HepG2 (cell line): ENCODE measurements around the gene RPLP2. TPM values are rescaled to one million over a fixed set of nuclear protein-coding genes. Genes with fewer than 3 reads are reported as not detected.

Experiments
- ATF3 ChIP-seq: sonication (generic); formaldehyde crosslinking; IDR thresholded peaks from 2 replicates; pipeline ENCODE4 v1.4.0; 2020; ENCODE audit warnings: missing genetic modification reagents
- BATF2 ChIP-seq: sonication (generic); formaldehyde crosslinking; IDR thresholded peaks from 2 replicates; pipeline ENCODE4 v1.8.0; 2022; ENCODE audit warnings: mild to moderate bottlenecking, missing genetic modification reagents, moderate library complexity
- DRAP1 ChIP-seq: IDR thresholded peaks from 2 replicates; pipeline ENCODE4 v1.6.1; 2016; ENCODE audit warnings: missing genetic modification reagents, missing compliant biosample characterization
- MIXL1 ChIP-seq: IDR thresholded peaks from 2 replicates; pipeline ENCODE4 v1.6.1; 2016
- MYNN ChIP-seq: sonication (generic); formaldehyde crosslinking; IDR thresholded peaks from 2 replicates; pipeline ENCODE4 v1.4.0; 2020; ENCODE audit warnings: mild to moderate bottlenecking, low read depth, missing genetic modification reagents
- NONO ChIP-seq, 2 experiments: fragments of 450-650 bp in 1 of 2; sonication (generic) in 1 of 2; formaldehyde crosslinking in 1 of 2; IDR thresholded peaks in 1 of 2; conservative IDR thresholded peaks in 1 of 2; 2 replicates each; pipeline versions ENCODE4 v1.6.1 to v1.8.0; 2017 to 2022; ENCODE audit warnings: mild to moderate bottlenecking in 1 of 2, missing genetic modification reagents in 1 of 2, moderate library complexity in 1 of 2
- NR3C1 ChIP-seq: sonication (generic); formaldehyde crosslinking; IDR thresholded peaks from 2 replicates; pipeline ENCODE4 v1.4.0; 2020; ENCODE audit warnings: missing genetic modification reagents
- PRDM10 ChIP-seq: sonication (generic); formaldehyde crosslinking; IDR thresholded peaks from 2 replicates; pipeline ENCODE4 v1.4.0; 2020; ENCODE audit warnings: low read depth, missing genetic modification reagents
- ZNF143 ChIP-seq: sonication (generic); formaldehyde crosslinking; IDR thresholded peaks from 2 replicates; pipeline ENCODE4 v1.4.0; 2020; ENCODE audit warnings: missing genetic modification reagents
- ZNF44 ChIP-seq: sonication (generic); formaldehyde crosslinking; IDR thresholded peaks from 2 replicates; pipeline ENCODE4 v1.5.1; 2020; ENCODE audit warnings: mild to moderate bottlenecking, missing genetic modification reagents
- ZNF552 ChIP-seq: sonication (generic); formaldehyde crosslinking; IDR thresholded peaks from 2 replicates; pipeline ENCODE4 v1.9.0; 2022; ENCODE audit warnings: missing genetic modification reagents, mild to moderate bottlenecking, borderline replicate concordance
- ZNF564 ChIP-seq: sonication (generic); formaldehyde crosslinking; IDR thresholded peaks from 2 replicates; pipeline ENCODE4 v1.8.1; 2023; ENCODE audit warnings: mild to moderate bottlenecking, missing genetic modification reagents
- polyA plus RNA-seq, 8 experiments: library from polyadenylated mRNA; depleted of rRNA in 3 of 8; stranded (reverse) in 7 of 8; unstranded in 1 of 8; fragments of >200 nt; fragmentation: Illumina TruSeq in 4 of 8; extraction: Trizol in 4 of 8; gene quantifications; 2 replicates each; pipeline versions ENCODE4 v1.2.1 to v1.2.3, GENCODE V29; 2011 to 2016; ENCODE audit warnings: low read depth in 4 of 8, missing spikeins in 1 of 8, mixed read lengths in 1 of 8; ENCODE audit not compliant: insufficient read depth in 1 of 8
- total RNA-seq, 5 experiments: library from RNA; depleted of rRNA; stranded (reverse); fragments of >200 nt; fragmentation: Illumina TruSeq; extraction: Trizol; gene quantifications; 2 replicates each; pipeline ENCODE4 v1.2.3, GENCODE V29; 2016; ENCODE audit warnings: low read depth in 1 of 5
- TF ChIP-seq, protein P1 (sequence below): sonication (generic); formaldehyde crosslinking; IDR thresholded peaks from 2 replicates; pipeline ENCODE4 v1.4.0; 2020; ENCODE audit warnings: missing genetic modification reagents, borderline replicate concordance
- TF ChIP-seq, protein P2 (sequence below): sonication (generic); formaldehyde crosslinking; IDR thresholded peaks from 2 replicates; pipeline ENCODE4 v1.9.0; 2021; ENCODE audit warnings: missing genetic modification reagents, mild to moderate bottlenecking, borderline replicate concordance
- TF ChIP-seq, protein P3 (sequence below): IDR thresholded peaks from 2 replicates; pipeline ENCODE4 v1.6.1; 2012; ENCODE audit warnings: low read depth, low read length, improper control_type of control experiment

Gene RPLP2
- total and polyA plus RNA-seq, 2 of the 13 experiments (the other 11 are each of a cell fraction or from before 2014, with no cell fraction given) = 978 to 2,106 TPM

DNA sequence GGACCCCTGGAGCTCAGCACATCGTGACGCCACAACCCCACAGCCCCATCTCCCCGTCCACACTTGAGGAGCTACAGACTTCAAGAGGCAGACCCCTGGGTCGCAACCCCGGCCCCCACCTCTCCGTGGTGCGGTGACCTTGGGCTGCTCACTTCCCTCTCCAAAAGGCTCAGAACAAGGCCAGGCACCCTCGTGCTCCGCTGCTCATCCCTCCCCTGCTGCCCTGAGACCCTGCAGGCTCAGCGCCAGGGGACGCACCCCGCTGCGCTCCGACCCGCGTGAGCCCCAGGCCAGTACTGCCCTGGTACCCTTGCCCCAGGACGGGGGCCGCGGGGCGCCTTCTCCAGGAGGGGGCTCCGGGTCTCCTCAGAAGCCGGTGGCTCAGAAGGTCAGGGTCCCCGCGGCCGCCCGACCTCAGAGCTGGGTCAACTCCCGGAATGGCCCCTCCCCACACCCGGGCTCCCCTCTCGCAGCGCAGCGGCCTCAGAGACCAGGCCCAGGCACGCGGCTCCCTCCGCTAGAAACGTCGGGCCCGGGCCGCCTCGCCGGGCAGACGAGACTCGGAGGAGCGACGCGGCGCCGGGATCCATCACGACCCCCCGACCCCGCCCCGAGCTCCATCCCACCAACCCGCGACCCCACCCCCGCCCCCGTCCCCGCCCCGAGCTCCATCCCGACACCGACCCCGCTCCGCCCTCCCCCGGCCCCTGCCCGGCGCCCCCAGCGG is 33.0 kb upstream of the RPLP2 start (continued):
- TF ChIP-seq, protein P1, sequence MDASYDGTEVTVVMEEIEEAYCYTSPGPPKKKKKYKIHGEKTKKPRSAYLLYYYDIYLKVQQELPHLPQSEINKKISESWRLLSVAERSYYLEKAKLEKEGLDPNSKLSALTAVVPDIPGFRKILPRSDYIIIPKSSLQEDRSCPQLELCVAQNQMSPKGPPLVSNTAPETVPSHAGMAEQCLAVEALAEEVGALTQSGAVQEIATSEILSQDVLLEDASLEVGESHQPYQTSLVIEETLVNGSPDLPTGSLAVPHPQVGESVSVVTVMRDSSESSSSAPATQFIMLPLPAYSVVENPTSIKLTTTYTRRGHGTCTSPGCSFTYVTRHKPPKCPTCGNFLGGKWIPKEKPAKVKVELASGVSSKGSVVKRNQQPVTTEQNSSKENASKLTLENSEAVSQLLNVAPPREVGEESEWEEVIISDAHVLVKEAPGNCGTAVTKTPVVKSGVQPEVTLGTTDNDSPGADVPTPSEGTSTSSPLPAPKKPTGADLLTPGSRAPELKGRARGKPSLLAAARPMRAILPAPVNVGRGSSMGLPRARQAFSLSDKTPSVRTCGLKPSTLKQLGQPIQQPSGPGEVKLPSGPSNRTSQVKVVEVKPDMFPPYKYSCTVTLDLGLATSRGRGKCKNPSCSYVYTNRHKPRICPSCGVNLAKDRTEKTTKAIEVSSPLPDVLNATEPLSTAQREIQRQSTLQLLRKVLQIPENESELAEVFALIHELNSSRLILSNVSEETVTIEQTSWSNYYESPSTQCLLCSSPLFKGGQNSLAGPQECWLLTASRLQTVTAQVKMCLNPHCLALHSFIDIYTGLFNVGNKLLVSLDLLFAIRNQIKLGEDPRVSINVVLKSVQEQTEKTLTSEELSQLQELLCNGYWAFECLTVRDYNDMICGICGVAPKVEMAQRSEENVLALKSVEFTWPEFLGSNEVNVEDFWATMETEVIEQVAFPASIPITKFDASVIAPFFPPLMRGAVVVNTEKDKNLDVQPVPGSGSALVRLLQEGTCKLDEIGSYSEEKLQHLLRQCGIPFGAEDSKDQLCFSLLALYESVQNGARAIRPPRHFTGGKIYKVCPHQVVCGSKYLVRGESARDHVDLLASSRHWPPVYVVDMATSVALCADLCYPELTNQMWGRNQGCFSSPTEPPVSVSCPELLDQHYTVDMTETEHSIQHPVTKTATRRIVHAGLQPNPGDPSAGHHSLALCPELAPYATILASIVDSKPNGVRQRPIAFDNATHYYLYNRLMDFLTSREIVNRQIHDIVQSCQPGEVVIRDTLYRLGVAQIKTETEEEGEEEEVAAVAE = no peak
- no peak for TF ChIP-seq BATF2 (CRISPR knock-in tag)
- TF ChIP-seq, protein P2, sequence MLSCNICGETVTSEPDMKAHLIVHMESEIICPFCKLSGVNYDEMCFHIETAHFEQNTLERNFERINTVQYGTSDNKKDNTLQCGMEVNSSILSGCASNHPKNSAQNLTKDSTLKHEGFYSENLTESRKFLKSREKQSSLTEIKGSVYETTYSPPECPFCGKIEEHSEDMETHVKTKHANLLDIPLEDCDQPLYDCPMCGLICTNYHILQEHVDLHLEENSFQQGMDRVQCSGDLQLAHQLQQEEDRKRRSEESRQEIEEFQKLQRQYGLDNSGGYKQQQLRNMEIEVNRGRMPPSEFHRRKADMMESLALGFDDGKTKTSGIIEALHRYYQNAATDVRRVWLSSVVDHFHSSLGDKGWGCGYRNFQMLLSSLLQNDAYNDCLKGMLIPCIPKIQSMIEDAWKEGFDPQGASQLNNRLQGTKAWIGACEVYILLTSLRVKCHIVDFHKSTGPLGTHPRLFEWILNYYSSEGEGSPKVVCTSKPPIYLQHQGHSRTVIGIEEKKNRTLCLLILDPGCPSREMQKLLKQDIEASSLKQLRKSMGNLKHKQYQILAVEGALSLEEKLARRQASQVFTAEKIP = no peak
- TF ChIP-seq ZNF44 = no peak
- TF ChIP-seq NONO (IDR thresholded peaks at IDR 0.05) = no peak
- no peak; the same call in 1 of the 2 replicates for TF ChIP-seq NONO (CRISPR knock-in tag; conservative IDR thresholded peaks at IDR 0.05)
- no peak for TF ChIP-seq ZNF143
- no peak for TF ChIP-seq ATF3 (CRISPR knock-in tag)
- no peak for TF ChIP-seq NR3C1 (CRISPR knock-in tag)
- no peak for TF ChIP-seq MYNN (CRISPR knock-in tag)
- no peak for TF ChIP-seq DRAP1 (CRISPR knock-in tag)
- TF ChIP-seq, protein P3, sequence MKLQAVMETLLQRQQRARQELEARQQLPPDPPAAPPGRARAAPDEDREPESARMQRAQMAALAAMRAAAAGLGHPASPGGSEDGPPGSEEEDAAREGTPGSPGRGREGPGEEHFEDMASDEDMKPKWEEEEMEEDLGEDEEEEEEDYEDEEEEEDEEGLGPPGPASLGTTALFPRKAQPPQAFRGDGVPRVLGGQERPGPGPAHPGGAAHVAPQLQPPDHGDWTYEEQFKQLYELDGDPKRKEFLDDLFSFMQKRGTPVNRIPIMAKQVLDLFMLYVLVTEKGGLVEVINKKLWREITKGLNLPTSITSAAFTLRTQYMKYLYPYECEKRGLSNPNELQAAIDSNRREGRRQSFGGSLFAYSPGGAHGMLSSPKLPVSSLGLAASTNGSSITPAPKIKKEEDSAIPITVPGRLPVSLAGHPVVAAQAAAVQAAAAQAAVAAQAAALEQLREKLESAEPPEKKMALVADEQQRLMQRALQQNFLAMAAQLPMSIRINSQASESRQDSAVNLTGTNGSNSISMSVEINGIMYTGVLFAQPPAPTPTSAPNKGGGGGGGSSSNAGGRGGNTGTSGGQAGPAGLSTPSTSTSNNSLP = no peak
- no peak for TF ChIP-seq ZNF564 (CRISPR knock-in tag)
- TF ChIP-seq MIXL1 = no peak
- no peak for TF ChIP-seq ZNF552 (CRISPR knock-in tag)
- TF ChIP-seq PRDM10 (CRISPR knock-in tag) = no peak
